Astrocyte (in vitro differentiated cells and primary cell): ENCODE data around the gene PCGF2. TPM values are rescaled to one million over a fixed set of nuclear protein-coding genes. Genes with fewer than 3 reads are reported as not detected.
"Not testable (repeated sequence)": the region's sequence is repeated elsewhere in the genome, so short reads cannot be mapped to it uniquely, and the experiment has no call there.

ENCODE experiments used
- DNase-seq: peaks from one replicate; pipeline ENCODE4 v3.0.0-alpha.2; 2010; ENCODE audit warnings: low read depth
- FAIRE-seq: peaks from 2 replicates; lab custom pipeline; 2011; peaks lifted over from hg19 to GRCh38; lab: Jason Lieb, UNC
- H2AFZ ChIP-seq: 2 replicates; pipeline ENCODE4 v1.6.0; 2012; ENCODE audit warnings: low read depth, low read length, inconsistent platforms
- H3K27ac ChIP-seq: 2 replicates; pipeline ENCODE4 v1.5.1; 2011; ENCODE audit warnings: low read depth, low read length, inconsistent platforms
- H3K27me3 ChIP-seq: 2 replicates; pipeline ENCODE4 v1.6.0; 2011; ENCODE audit warnings: low read length, inconsistent platforms; ENCODE audit not compliant: insufficient read depth
- H3K36me3 ChIP-seq: 2 replicates; pipeline ENCODE4 v1.5.1; 2011; ENCODE audit warnings: low read length, inconsistent platforms; ENCODE audit not compliant: insufficient read depth
- H3K4me1 ChIP-seq: 2 replicates; pipeline ENCODE4 v1.5.1; 2011; ENCODE audit warnings: low read length, inconsistent platforms; ENCODE audit not compliant: insufficient read depth
- H3K4me2 ChIP-seq: 2 replicates; pipeline ENCODE4 v1.6.0; 2012; ENCODE audit warnings: low read length, inconsistent platforms
- H3K4me3 ChIP-seq: 2 replicates; pipeline ENCODE4 v1.5.1; 2011; ENCODE audit warnings: low read depth, mild to moderate bottlenecking, low read length, inconsistent platforms; ENCODE audit not compliant: insufficient read depth
- H3K79me2 ChIP-seq: 2 replicates; pipeline ENCODE4 v1.6.0; 2012; ENCODE audit warnings: mild to moderate bottlenecking, low read length, inconsistent platforms; ENCODE audit not compliant: insufficient read depth
- H3K9ac ChIP-seq: 2 replicates; pipeline ENCODE4 v1.6.0; 2012; ENCODE audit warnings: mild to moderate bottlenecking, low read length, inconsistent platforms
- H3K9me3 ChIP-seq: 2 replicates; pipeline ENCODE4 v1.5.1; 2012; ENCODE audit warnings: low read depth, mild to moderate bottlenecking, low read length, inconsistent platforms; ENCODE audit not compliant: insufficient read depth
- H4K20me1 ChIP-seq: 2 replicates; pipeline ENCODE4 v1.6.0; 2012; ENCODE audit warnings: low read length, inconsistent platforms; ENCODE audit not compliant: insufficient read depth
- H3K27ac Mint-ChIP-seq: one replicate; pipeline ENCODE4 v1.8.0; 2021; ENCODE audit warnings: mild to moderate bottlenecking, mixed read lengths; ENCODE audit not compliant: unreplicated experiment
- H3K27me3 Mint-ChIP-seq: one replicate; pipeline ENCODE4 v1.8.0; 2021; ENCODE audit warnings: low read depth, mixed read lengths; ENCODE audit not compliant: unreplicated experiment
- H3K36me3 Mint-ChIP-seq: one replicate; pipeline ENCODE4 v1.8.0; 2021; ENCODE audit warnings: low read depth, mixed read lengths; ENCODE audit not compliant: unreplicated experiment
- H3K4me1 Mint-ChIP-seq: one replicate; pipeline ENCODE4 v1.8.0; 2021; ENCODE audit warnings: low read depth, mixed read lengths; ENCODE audit not compliant: unreplicated experiment
- H3K4me3 Mint-ChIP-seq: one replicate; pipeline ENCODE4 v1.8.0; 2021; ENCODE audit warnings: mild to moderate bottlenecking, moderate library complexity, mixed read lengths; ENCODE audit not compliant: unreplicated experiment
- H3K9me3 Mint-ChIP-seq: one replicate; pipeline ENCODE4 v1.8.0; 2021; ENCODE audit warnings: mild to moderate bottlenecking, mixed read lengths; ENCODE audit not compliant: unreplicated experiment
- CTCF ChIP-seq: IDR thresholded peaks from 2 replicates; pipeline ENCODE4 v1.5.1; 2011; ENCODE audit warnings: low read depth, mild to moderate bottlenecking, inconsistent platforms, low read length, moderate library complexity; ENCODE audit not compliant: insufficient read depth
- EZH2 ChIP-seq: IDR thresholded peaks from 2 replicates; pipeline ENCODE4 v1.6.1; 2012; ENCODE audit warnings: mild to moderate bottlenecking, low read length, inconsistent platforms; ENCODE audit not compliant: insufficient read depth
- total RNA-seq: library from RNA; stranded (reverse); gene quantifications from 2 replicates; pipeline ENCODE4 v1.2.1, GENCODE V29; 2021

PCGF2 gene
- total RNA-seq, 1 donor from 2014 or later = 73.7 TPM

GRCh38 chr17:38789185-38789584 lies 41.0 kb upstream of the PCGF2 start:
- H3K27me3 ChIP-seq = no peaks in the 10 kb centered on the region
- peaks cover 10% of the 10 kb centered on the region for H3K4me1 Mint-ChIP-seq
- H2AFZ ChIP-seq = no peak overlapping the region
- H3K4me3 Mint-ChIP-seq = peak overlapping the region; percentile 57
- H3K4me1 ChIP-seq = peaks cover 15% of the 10 kb centered on the region
- FAIRE-seq = no peak
- peaks cover 16% of the 10 kb centered on the region for H3K36me3 ChIP-seq
- no peaks in the 10 kb centered on the region for H3K27me3 Mint-ChIP-seq
- no peaks in the 10 kb centered on the region for H3K9me3 Mint-ChIP-seq
- H3K79me2 ChIP-seq = peaks cover 68% of the 10 kb centered on the region
- no peak overlapping the region for H3K27ac Mint-ChIP-seq
- peaks cover 17% of the 10 kb centered on the region for H3K36me3 Mint-ChIP-seq
- no peak for DNase-seq
- no peak overlapping the region for H3K4me2 ChIP-seq
- H3K9ac ChIP-seq = no peak overlapping the region
- no peak overlapping the region for H3K27ac ChIP-seq
- no peak overlapping the region for H3K4me3 ChIP-seq
- H4K20me1 ChIP-seq = peaks cover 72% of the 10 kb centered on the region
- no peaks in the 10 kb centered on the region for H3K9me3 ChIP-seq
- TF ChIP-seq EZH2 (no peak), CTCF (no peak)

GRCh38 chr17:38787999-38788398 lies 39.9 kb upstream of the PCGF2 start:
- not testable (repeated sequence) for H2AFZ ChIP-seq, H3K9ac ChIP-seq, H3K27me3 ChIP-seq, H3K9me3 Mint-ChIP-seq, H3K27ac ChIP-seq, H3K4me3 ChIP-seq, DNase-seq, H3K27ac Mint-ChIP-seq, FAIRE-seq, H3K9me3 ChIP-seq, H3K27me3 Mint-ChIP-seq, H3K4me3 Mint-ChIP-seq, H3K4me2 ChIP-seq
- Histone ChIP-seq H3K36me3 (peaks cover 24% of the 10 kb centered on the region), H3K79me2 (peaks cover 58% of the 10 kb centered on the region), H4K20me1 (peaks cover 64% of the 10 kb centered on the region), H3K4me1 (peaks cover 15% of the 10 kb centered on the region)
- Mint-ChIP-seq H3K4me1 (peaks cover 10% of the 10 kb centered on the region), H3K36me3 (peaks cover 20% of the 10 kb centered on the region)

- Histone ChIP-seq H3K9ac (no peak overlapping the region), H3K79me2 (peaks cover 43% of the 10 kb centered on the region), H2AFZ (no peak overlapping the region), H3K4me2 (no peak overlapping the region), H3K27me3 (no peaks in the 10 kb centered on the region), H4K20me1 (peaks cover 64% of the 10 kb centered on the region), H3K4me3 (no peak overlapping the region), H3K9me3 (no peaks in the 10 kb centered on the region), H3K4me1 (peaks cover 15% of the 10 kb centered on the region), H3K36me3 (peaks cover 32% of the 10 kb centered on the region), H3K27ac (no peak overlapping the region)
- H3K27ac Mint-ChIP-seq = no peak overlapping the region
- DNase-seq = no peak
- H3K4me1 Mint-ChIP-seq = peaks cover 10% of the 10 kb centered on the region
- peaks cover 12% of the 10 kb centered on the region for H3K36me3 Mint-ChIP-seq
- TF ChIP-seq EZH2 (no peak), CTCF (no peak)
- H3K27me3 Mint-ChIP-seq = no peaks in the 10 kb centered on the region
- no peaks in the 10 kb centered on the region for H3K9me3 Mint-ChIP-seq
- no peak for FAIRE-seq
- H3K4me3 Mint-ChIP-seq = no peak overlapping the region
Measured at GRCh38 chr17:38786372-38786771, 38.2 kb upstream of the PCGF2 start.
